Transverse colon (tissue), 3 donors: ENCODE results near the gene TRAIP.

ENCODE experiments used
- EP300 ChIP-seq: sonication (generic); formaldehyde crosslinking; IDR thresholded peaks from one replicate; pipeline ENCODE4 v1.6.1; 2017; ENCODE audit warnings: antibody characterized with exemption, low read depth
- TF ChIP-seq, protein P1 (sequence below), 5 experiments: fragments of 200-600 bp in 3 of 5; fragments of 450-650 bp in 2 of 5; sonication (generic) in 3 of 5; IDR thresholded peaks; 1 replicate in 2 of 5; 2 replicates in 3 of 5; pipeline ENCODE4 v1.5.1; 2016 to 2017; ENCODE audit warnings: antibody characterized with exemption in 5 of 5, inconsistent platforms in 3 of 5, mild to moderate bottlenecking in 2 of 5, moderate library complexity in 1 of 5

DNA sequence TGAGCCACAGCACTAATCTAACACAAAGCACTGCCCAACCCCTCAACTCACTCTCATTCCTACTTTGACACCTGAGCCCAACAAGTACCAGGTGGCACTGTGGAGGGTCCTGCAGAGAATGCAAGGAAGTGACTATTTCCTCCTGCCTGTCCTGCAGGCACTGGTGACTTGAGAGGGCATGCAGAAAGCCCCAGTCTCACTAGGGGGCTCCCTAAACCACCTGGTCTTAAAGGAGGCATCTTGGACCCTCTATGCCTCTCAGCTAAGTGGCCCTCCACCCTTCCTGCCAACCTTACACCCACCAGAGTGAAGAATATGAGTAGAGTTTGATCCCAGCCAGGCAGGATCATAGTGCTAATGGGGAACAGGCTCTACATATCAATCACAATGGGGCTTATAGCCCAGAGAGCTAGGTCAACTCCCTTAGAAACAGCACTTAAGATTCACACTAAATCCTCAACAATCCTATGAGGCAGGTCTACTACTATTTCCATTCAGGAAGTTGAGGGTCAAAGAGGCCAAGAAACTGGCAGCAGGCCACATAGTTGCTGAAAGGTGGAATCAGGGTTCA is 15.2 kb downstream of the TRAIP start:
- no peak for TF ChIP-seq EP300
- TF ChIP-seq, protein P1, sequence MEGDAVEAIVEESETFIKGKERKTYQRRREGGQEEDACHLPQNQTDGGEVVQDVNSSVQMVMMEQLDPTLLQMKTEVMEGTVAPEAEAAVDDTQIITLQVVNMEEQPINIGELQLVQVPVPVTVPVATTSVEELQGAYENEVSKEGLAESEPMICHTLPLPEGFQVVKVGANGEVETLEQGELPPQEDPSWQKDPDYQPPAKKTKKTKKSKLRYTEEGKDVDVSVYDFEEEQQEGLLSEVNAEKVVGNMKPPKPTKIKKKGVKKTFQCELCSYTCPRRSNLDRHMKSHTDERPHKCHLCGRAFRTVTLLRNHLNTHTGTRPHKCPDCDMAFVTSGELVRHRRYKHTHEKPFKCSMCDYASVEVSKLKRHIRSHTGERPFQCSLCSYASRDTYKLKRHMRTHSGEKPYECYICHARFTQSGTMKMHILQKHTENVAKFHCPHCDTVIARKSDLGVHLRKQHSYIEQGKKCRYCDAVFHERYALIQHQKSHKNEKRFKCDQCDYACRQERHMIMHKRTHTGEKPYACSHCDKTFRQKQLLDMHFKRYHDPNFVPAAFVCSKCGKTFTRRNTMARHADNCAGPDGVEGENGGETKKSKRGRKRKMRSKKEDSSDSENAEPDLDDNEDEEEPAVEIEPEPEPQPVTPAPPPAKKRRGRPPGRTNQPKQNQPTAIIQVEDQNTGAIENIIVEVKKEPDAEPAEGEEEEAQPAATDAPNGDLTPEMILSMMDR (IDR thresholded peaks at IDR 0.05): peak in 1 of 5 experiments; percentile 15
